Liver (tissue), 9 donors: ENCODE results near the gene RDX. TPM values are rescaled to one million over a fixed set of nuclear protein-coding genes. Genes with fewer than 3 reads are reported as not detected.
A peak's percentile ranks its signal among the peaks of the same experiment; 100 is the strongest.
"Not testable (repeated sequence)": the region's sequence is repeated elsewhere in the genome, so short reads cannot be mapped to it uniquely, and the experiment has no call there.

Experiments used
- DNase-seq: peaks from one replicate; pipeline ENCODE4 v3.0.0-alpha.2; 2017; ENCODE audit warnings: low spot score
- H3K27ac ChIP-seq, 2 donors: one replicate each; pipeline ENCODE4 v1.7.0; 2013; ENCODE audit warnings: inconsistent platforms in 2 of 2, low read length in 2 of 2, control low read depth in 1 of 2, low read depth in 1 of 2, mild to moderate bottlenecking in 1 of 2
- H3K27me3 ChIP-seq, 4 donors: one replicate each; pipeline versions ENCODE4 v1.6.1 to v1.7.0; 2013; ENCODE audit warnings: low read length in 3 of 4, inconsistent platforms in 1 of 4, mild to moderate bottlenecking in 1 of 4, moderate library complexity in 1 of 4; ENCODE audit not compliant: control insufficient read depth in 4 of 4, insufficient read depth in 4 of 4
- H3K36me3 ChIP-seq, 4 donors: one replicate each; pipeline versions ENCODE4 v1.6.1 to v1.7.0; 2013; ENCODE audit warnings: low read length in 3 of 4, mild to moderate bottlenecking in 3 of 4, low read depth in 1 of 4, moderate library complexity in 1 of 4; ENCODE audit not compliant: control insufficient read depth in 4 of 4, insufficient read depth in 3 of 4
- H3K4me1 ChIP-seq, 4 donors: one replicate each; pipeline versions ENCODE4 v1.6.1 to v1.7.0; 2013; ENCODE audit warnings: low read length in 3 of 4, mild to moderate bottlenecking in 3 of 4, moderate library complexity in 1 of 4; ENCODE audit not compliant: control insufficient read depth in 4 of 4, insufficient read depth in 4 of 4
- H3K4me3 ChIP-seq, 3 donors: one replicate each; pipeline versions ENCODE4 v1.6.1 to v1.7.0; 2013; ENCODE audit warnings: low read length in 3 of 3, control low read depth in 1 of 3, low read depth in 1 of 3, mild to moderate bottlenecking in 1 of 3
- H3K9ac ChIP-seq, 2 donors: one replicate each; pipeline ENCODE4 v1.7.0; 2013; ENCODE audit warnings: low read length in 2 of 2, mild to moderate bottlenecking in 2 of 2, moderate library complexity in 2 of 2, control low read depth in 1 of 2, low read depth in 1 of 2
- H3K9me3 ChIP-seq, 4 donors: one replicate each; pipeline versions ENCODE4 v1.6.1 to v1.7.0; 2013; ENCODE audit warnings: low read length in 3 of 4; ENCODE audit not compliant: control insufficient read depth in 4 of 4
- ATF3 ChIP-seq: IDR thresholded peaks from 2 replicates; pipeline ENCODE4 v1.6.1; 2016; ENCODE audit warnings: antibody characterized with exemption
- CTCF ChIP-seq: fragments of 150-350 bp; IDR thresholded peaks from 2 replicates; pipeline ENCODE4 v1.5.1; 2017; ENCODE audit warnings: improper control_type of control experiment, low read depth, low read length; ENCODE audit not compliant: missing input control
- EGR1 ChIP-seq, 2 donors: IDR thresholded peaks; 2 replicates each; pipeline ENCODE4 v1.6.1; 2016 to 2018; ENCODE audit warnings: antibody characterized with exemption in 2 of 2, low read depth in 2 of 2
- FOXA1 ChIP-seq: IDR thresholded peaks from 2 replicates; pipeline ENCODE4 v1.6.1; 2016; ENCODE audit warnings: antibody characterized with exemption
- FOXA2 ChIP-seq: IDR thresholded peaks from 2 replicates; pipeline ENCODE4 v1.6.1; 2016; ENCODE audit warnings: antibody characterized with exemption
- GABPA ChIP-seq, 2 donors: IDR thresholded peaks in 1 of 2; conservative IDR thresholded peaks in 1 of 2; 2 replicates each; pipeline ENCODE4 v1.6.1; 2016; ENCODE audit warnings: antibody characterized with exemption in 2 of 2, mild to moderate bottlenecking in 1 of 2, moderate library complexity in 1 of 2
- HNF4A ChIP-seq, 2 donors: conservative IDR thresholded peaks; 2 replicates each; pipeline ENCODE4 v1.6.1; 2016; ENCODE audit warnings: antibody characterized with exemption in 2 of 2, mild to moderate bottlenecking in 2 of 2
- HNF4G ChIP-seq: IDR thresholded peaks from 2 replicates; pipeline ENCODE4 v1.6.1; 2016; ENCODE audit warnings: antibody characterized with exemption
- JUND ChIP-seq, 2 donors: IDR thresholded peaks; 2 replicates each; pipeline ENCODE4 v1.6.1; 2016; ENCODE audit warnings: antibody characterized with exemption in 2 of 2
- MAX ChIP-seq: IDR thresholded peaks from 2 replicates; pipeline ENCODE4 v1.6.1; 2016; ENCODE audit warnings: antibody characterized with exemption
- NR2F2 ChIP-seq: IDR thresholded peaks from 2 replicates; pipeline ENCODE4 v1.6.1; 2016; ENCODE audit warnings: antibody characterized with exemption
- RAD21 ChIP-seq, 2 donors: IDR thresholded peaks; 2 replicates each; pipeline ENCODE4 v1.6.1; 2016; ENCODE audit warnings: antibody characterized with exemption in 2 of 2, mild to moderate bottlenecking in 2 of 2
- REST ChIP-seq: IDR thresholded peaks from 2 replicates; pipeline ENCODE4 v1.6.1; 2016; ENCODE audit warnings: antibody characterized with exemption, mild to moderate bottlenecking
- RXRA ChIP-seq, 2 donors: IDR thresholded peaks; 2 replicates each; pipeline ENCODE4 v1.6.1; 2017 to 2018; ENCODE audit warnings: antibody characterized with exemption in 2 of 2, mild to moderate bottlenecking in 1 of 2
- SP1 ChIP-seq: IDR thresholded peaks from 2 replicates; pipeline ENCODE4 v1.6.1; 2018; ENCODE audit warnings: antibody characterized with exemption, mild to moderate bottlenecking
- YY1 ChIP-seq: IDR thresholded peaks from 2 replicates; pipeline ENCODE4 v1.6.1; 2016; ENCODE audit warnings: antibody characterized with exemption, mild to moderate bottlenecking
- ZBTB33 ChIP-seq: IDR thresholded peaks from 2 replicates; pipeline ENCODE4 v1.6.1; 2016; ENCODE audit warnings: antibody characterized with exemption
- WGBS: extraction: QIAGEN DNeasy Blood & Tissue Kit; methylation state at CpG from one replicate; pipeline ENCODE4 v1.1.7; 2013; 5-methylcytosine and 5-hydroxymethylcytosine counted together
- polyA plus RNA-seq, 2 donors: library from polyadenylated mRNA; stranded (reverse) in 1 of 2; unstranded in 1 of 2; fragments of 200-250 nt in 1 of 2; fragments of >200 nt in 1 of 2; fragmentation: Nextera tagmentation in 1 of 2; extraction: Ambion mirVana in 1 of 2; gene quantifications; one replicate each; pipeline versions ENCODE4 v1.2.1 to v1.2.3, GENCODE V29; 2013 to 2015
- total RNA-seq, 2 donors: library from RNA; depleted of rRNA; stranded (reverse); fragments of >200 nt; gene quantifications; one replicate each; pipeline ENCODE4 v1.2.3, GENCODE V29; 2014
- donor health status: healthy.
- donor health status: healthy.
- donor health status: healthy.
- donor health status: healthy.
- donor health status: healthy.

RDX gene
- total and polyA plus RNA-seq, 4 donors = 19.9 to 116 (median 53.9) TPM

GRCh38 chr11:110208678-110209312 is 87.6 kb downstream of the RDX start:
- peak in 1 of 2 donors; percentile 17 for TF ChIP-seq RAD21 (IDR thresholded peaks at IDR 0.05)
- peak overlapping the region in 1 of 3 donors; percentile 33 for H3K4me3 ChIP-seq
- not testable (repeated sequence) for H3K9ac ChIP-seq, H3K36me3 ChIP-seq, H3K27me3 ChIP-seq, H3K4me1 ChIP-seq, H3K9me3 ChIP-seq, H3K27ac ChIP-seq, DNase-seq
- 49% methylated on average over 23 of the region's 29 CpGs for WGBS

GRCh38 chr11:110207123-110207522 is 89.3 kb downstream of the RDX start:
- Histone ChIP-seq H3K9me3 (no peaks in the 10 kb centered on the region), H3K4me1 (no peaks in the 10 kb centered on the region), H3K27me3 (no peaks in the 10 kb centered on the region), H3K27ac (no peak overlapping the region), H3K4me3 (no peak overlapping the region), H3K36me3 (no peaks in the 10 kb centered on the region), H3K9ac (no peak overlapping the region)
- 98% methylated on average over 6 of the region's 6 CpGs for WGBS
- no peak for DNase-seq
- TF ChIP-seq NR2F2 (no peak), HNF4G (no peak), JUND (IDR thresholded peaks at IDR 0.05) (no peak), FOXA2 (no peak), SP1 (no peak), FOXA1 (no peak), RAD21 (IDR thresholded peaks at IDR 0.05) (no peak), CTCF (no peak), ATF3 (no peak), HNF4A (conservative IDR thresholded peaks at IDR 0.05) (no peak), RXRA (IDR thresholded peaks at IDR 0.05) (no peak), REST (no peak), MAX (no peak), YY1 (no peak), GABPA (IDR thresholded peaks at IDR 0.05 in 1 of 2, conservative IDR thresholded peaks at IDR 0.05 in 1 of 2) (no peak), EGR1 (IDR thresholded peaks at IDR 0.05; ENCODE audit: low read depth in 2 of 2) (no peak), ZBTB33 (no peak)
